Mesenchymal stem cell (in vitro differentiated cells and primary cell): ENCODE results near the gene MBD3.
A peak's percentile ranks its signal among the peaks of the same experiment; 100 is the strongest.

Source experiments
- DNase-seq: peaks from one replicate; pipeline ENCODE4 v3.0.0-alpha.2; 2013
- H2AFZ ChIP-seq: one replicate; pipeline ENCODE4 v1.6.1; 2013; ENCODE audit warnings: low read depth, mild to moderate bottlenecking, control low read depth, inconsistent platforms, low read length, moderate library complexity
- H2AK5ac ChIP-seq: 2 replicates; pipeline ENCODE4 v1.6.1; 2013; ENCODE audit warnings: low read length, moderate library complexity, mild to moderate bottlenecking, inconsistent platforms; ENCODE audit not compliant: severe bottlenecking
- H2BK120ac ChIP-seq: one replicate; pipeline ENCODE4 v1.6.1; 2013; ENCODE audit warnings: low read depth, mild to moderate bottlenecking, inconsistent platforms, low read length, moderate library complexity
- H2BK12ac ChIP-seq, 2 experiments: one replicate each; pipeline ENCODE4 v1.6.1; 2013; ENCODE audit warnings: inconsistent platforms in 2 of 2, low read length in 2 of 2, mild to moderate bottlenecking in 2 of 2, moderate library complexity in 2 of 2, control low read depth in 1 of 2
- H2BK15ac ChIP-seq: one replicate; pipeline ENCODE4 v1.6.1; 2013; ENCODE audit warnings: mild to moderate bottlenecking, low read depth, inconsistent platforms; ENCODE audit not compliant: poor library complexity, severe bottlenecking
- H2BK5ac ChIP-seq: 2 replicates; pipeline ENCODE4 v1.6.1; 2013; ENCODE audit warnings: low read depth, mild to moderate bottlenecking, low read length, control low read depth, inconsistent platforms; ENCODE audit not compliant: poor library complexity, severe bottlenecking
- H3K14ac ChIP-seq, 2 experiments: one replicate each; pipeline ENCODE4 v1.6.1; 2013; ENCODE audit warnings: inconsistent platforms in 2 of 2, low read length in 2 of 2, control low read depth in 1 of 2, mild to moderate bottlenecking in 1 of 2, moderate library complexity in 1 of 2
- H3K18ac ChIP-seq, 2 experiments: one replicate each; pipeline ENCODE4 v1.6.1; 2013; ENCODE audit warnings: inconsistent platforms in 2 of 2, low read length in 2 of 2, control low read depth in 1 of 2, low read depth in 1 of 2, mild to moderate bottlenecking in 1 of 2
- H3K23ac ChIP-seq, 2 experiments: one replicate each; pipeline ENCODE4 v1.6.1; 2013; ENCODE audit warnings: inconsistent platforms in 2 of 2, low read length in 2 of 2, mild to moderate bottlenecking in 2 of 2, moderate library complexity in 2 of 2, control low read depth in 1 of 2
- H3K27ac ChIP-seq: 2 replicates; pipeline ENCODE4 v1.5.1; 2013; ENCODE audit warnings: mild to moderate bottlenecking, moderate library complexity, low read length, control low read depth, inconsistent platforms; ENCODE audit not compliant: poor library complexity, severe bottlenecking
- H3K27me3 ChIP-seq, 2 experiments: 2 replicates each; pipeline versions ENCODE4 v1.6.1 to v1.7.0; 2013; ENCODE audit warnings: low read length in 2 of 2, mild to moderate bottlenecking in 2 of 2, moderate library complexity in 2 of 2, control low read depth in 1 of 2, inconsistent platforms in 1 of 2; ENCODE audit not compliant: control insufficient read depth in 1 of 2, insufficient read depth in 1 of 2
- H3K36me3 ChIP-seq, 2 experiments: 2 replicates each; pipeline versions ENCODE4 v1.6.1 to v1.7.0; 2013; ENCODE audit warnings: low read length in 2 of 2, control low read depth in 1 of 2, inconsistent platforms in 1 of 2, low read depth in 1 of 2, mild to moderate bottlenecking in 1 of 2; ENCODE audit not compliant: insufficient read depth in 2 of 2, control insufficient read depth in 1 of 2
- H3K4ac ChIP-seq, 2 experiments: one replicate each; pipeline ENCODE4 v1.6.1; 2013; ENCODE audit warnings: inconsistent platforms in 2 of 2, low read length in 2 of 2, mild to moderate bottlenecking in 2 of 2, moderate library complexity in 2 of 2, control low read depth in 1 of 2, low read depth in 1 of 2
- H3K4me1 ChIP-seq: 2 replicates; pipeline ENCODE4 v1.6.1; 2013; ENCODE audit warnings: low read depth, low read length, control low read depth; ENCODE audit not compliant: control insufficient read depth, insufficient read depth
- H3K4me2 ChIP-seq: 2 replicates; pipeline ENCODE4 v1.6.1; 2013; ENCODE audit warnings: low read length, mild to moderate bottlenecking, inconsistent platforms; ENCODE audit not compliant: poor library complexity, severe bottlenecking
- H3K4me3 ChIP-seq, 2 experiments: 2 replicates each; pipeline versions ENCODE4 v1.5.1 to v1.7.0; 2013; ENCODE audit warnings: low read length in 2 of 2, mild to moderate bottlenecking in 2 of 2, control low read depth in 1 of 2, low read depth in 1 of 2; ENCODE audit not compliant: insufficient read depth in 1 of 2
- H3K79me1 ChIP-seq: replicated peaks from 2 replicates; pipeline ENCODE4 v1.6.1; 2013; ENCODE audit warnings: mild to moderate bottlenecking, control low read depth, low read length, inconsistent platforms; ENCODE audit not compliant: poor library complexity, severe bottlenecking
- H3K9ac ChIP-seq: 2 replicates; pipeline ENCODE4 v1.7.0; 2013; ENCODE audit warnings: mild to moderate bottlenecking, low read length, moderate library complexity
- H3K9me3 ChIP-seq: 2 replicates; pipeline ENCODE4 v1.7.0; 2013; ENCODE audit warnings: mild to moderate bottlenecking, low read length; ENCODE audit not compliant: control insufficient read depth
- H4K8ac ChIP-seq: one replicate; pipeline ENCODE4 v1.6.1; 2013; ENCODE audit warnings: inconsistent platforms, mild to moderate bottlenecking, low read length, moderate library complexity
- H4K91ac ChIP-seq: one replicate; pipeline ENCODE4 v1.6.1; 2013; ENCODE audit warnings: mild to moderate bottlenecking, low read length, inconsistent platforms
- WGBS: methylation state at CpG from one replicate; pipeline ENCODE4 v1.1.7; 2013; ENCODE audit warnings: mixed read lengths; 5-methylcytosine and 5-hydroxymethylcytosine counted together

Gene MBD3

GRCh38 chr19:1619094-1619439, 26.4 kb upstream of the MBD3 start:
- H3K4me2 ChIP-seq = no peak overlapping the region
- H3K4me1 ChIP-seq = no peaks in the 10 kb centered on the region
- H4K8ac ChIP-seq = no peak overlapping the region
- H3K9me3 ChIP-seq = no peaks in the 10 kb centered on the region
- no peak overlapping the region for H3K9ac ChIP-seq
- H3K18ac ChIP-seq = no peak overlapping the region
- no peak overlapping the region for H2BK120ac ChIP-seq
- H2BK12ac ChIP-seq = no peak overlapping the region
- H3K4ac ChIP-seq = no peak overlapping the region
- DNase-seq = no peak
- H3K27me3 ChIP-seq = no peaks in the 10 kb centered on the region
- no peak overlapping the region for H3K23ac ChIP-seq
- H4K91ac ChIP-seq = no peak overlapping the region
- 96% methylated on average over 26 of the region's 26 CpGs for WGBS
- no peak overlapping the region for H2BK5ac ChIP-seq
- no peak overlapping the region for H3K27ac ChIP-seq
- H2AFZ ChIP-seq = no peak overlapping the region
- no peak overlapping the region for H2AK5ac ChIP-seq
- no peak overlapping the region for H3K14ac ChIP-seq
- peaks cover 52% of the 10 kb centered on the region for H3K79me1 ChIP-seq
- peaks cover 72 to 92% of the 10 kb centered on the region in 2 experiments for H3K36me3 ChIP-seq
- H2BK15ac ChIP-seq = no peak overlapping the region
- H3K4me3 ChIP-seq = no peak overlapping the region

GRCh38 chr19:1618157-1619093, 25.8 kb upstream of the MBD3 start:
- H3K27me3 ChIP-seq = no peaks in the 10 kb centered on the region
- no peak overlapping the region for H4K91ac ChIP-seq
- H3K9me3 ChIP-seq = no peaks in the 10 kb centered on the region
- H4K8ac ChIP-seq = no peak overlapping the region
- no peak overlapping the region for H3K18ac ChIP-seq
- H2BK5ac ChIP-seq = no peak overlapping the region
- peaks cover 52% of the 10 kb centered on the region for H3K79me1 ChIP-seq
- H2AK5ac ChIP-seq = no peak overlapping the region
- no peak overlapping the region for H2BK120ac ChIP-seq
- H2BK15ac ChIP-seq = no peak overlapping the region
- no peak overlapping the region for H3K14ac ChIP-seq
- peaks cover under 1% of the 10 kb centered on the region for H3K4me1 ChIP-seq
- H2AFZ ChIP-seq = no peak overlapping the region
- no peak overlapping the region for H3K4me2 ChIP-seq
- H2BK12ac ChIP-seq = no peak overlapping the region
- H3K27ac ChIP-seq = no peak overlapping the region
- no peak overlapping the region for H3K9ac ChIP-seq
- no peak for DNase-seq
- WGBS = 92% methylated on average over 24 of the region's 24 CpGs
- no peak overlapping the region for H3K4me3 ChIP-seq
- H3K36me3 ChIP-seq = peaks cover 73 to 92% of the 10 kb centered on the region in 2 experiments
- no peak overlapping the region for H3K23ac ChIP-seq
- H3K4ac ChIP-seq = no peak overlapping the region

DNA sequence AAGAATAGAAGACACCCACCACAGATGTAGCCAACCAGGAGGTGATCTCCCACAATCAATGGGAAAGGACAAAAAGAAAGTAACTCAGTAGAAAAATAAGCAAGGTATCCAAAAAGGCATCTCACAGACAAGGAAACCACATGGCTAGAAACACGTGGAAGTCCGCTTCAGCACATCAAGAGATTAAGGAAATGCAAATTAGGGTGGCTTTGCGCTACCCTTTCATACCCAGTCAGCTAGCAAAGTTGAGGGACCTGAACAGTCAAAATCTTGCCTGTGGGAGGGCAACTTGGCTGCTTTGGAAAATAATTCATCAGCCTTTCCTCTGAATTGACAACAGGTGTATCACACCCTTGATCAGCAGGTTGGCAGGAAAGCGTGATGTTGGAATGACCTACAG, 24.2 kb upstream of the MBD3 start:
- Histone ChIP-seq H3K18ac (no peak overlapping the region), H3K14ac (no peak overlapping the region), H3K27me3 (no peaks in the 10 kb centered on the region), H3K79me1 (peaks cover 51% of the 10 kb centered on the region), H3K9me3 (no peaks in the 10 kb centered on the region), H3K36me3 (peaks cover 80 to 93% of the 10 kb centered on the region in 2 experiments), H4K8ac (no peak overlapping the region), H2BK15ac (no peak overlapping the region), H2BK5ac (no peak overlapping the region), H2AFZ (no peak overlapping the region), H3K27ac (no peak overlapping the region), H4K91ac (no peak overlapping the region), H3K23ac (no peak overlapping the region), H2BK12ac (no peak overlapping the region), H3K9ac (no peak overlapping the region), H3K4me2 (no peak overlapping the region), H2AK5ac (no peak overlapping the region), H3K4ac (no peak overlapping the region), H2BK120ac (no peak overlapping the region), H3K4me3 (no peak overlapping the region), H3K4me1 (peaks cover 6% of the 10 kb centered on the region)
- DNase-seq = no peak
- WGBS = 94% methylated on average over 4 of the region's 4 CpGs

GRCh38 chr19:1616396-1616795, 23.7 kb upstream of the MBD3 start:
- DNase-seq = peak; percentile 45
- H3K9me3 ChIP-seq = no peaks in the 10 kb centered on the region

More at GRCh38 chr19:1616396-1616795, 23.7 kb upstream of the MBD3 start:
- WGBS = 80% methylated on average over 7 of the region's 8 CpGs
- Histone ChIP-seq H3K36me3 (peaks cover 81 to 93% of the 10 kb centered on the region in 2 experiments), H4K91ac (no peak overlapping the region), H3K4me3 (no peak overlapping the region), H3K14ac (no peak overlapping the region), H2AFZ (no peak overlapping the region), H2BK12ac (no peak overlapping the region), H3K4me1 (peaks cover 6% of the 10 kb centered on the region), H3K18ac (no peak overlapping the region), H4K8ac (no peak overlapping the region), H2BK120ac (no peak overlapping the region), H2AK5ac (no peak overlapping the region), H3K9ac (no peak overlapping the region), H3K27me3 (no peaks in the 10 kb centered on the region), H2BK15ac (no peak overlapping the region), H3K4me2 (no peak overlapping the region), H3K4ac (no peak overlapping the region), H3K27ac (no peak overlapping the region), H2BK5ac (no peak overlapping the region), H3K23ac (no peak overlapping the region), H3K79me1 (peaks cover 48% of the 10 kb centered on the region)
